ENCODE data around the gene ARIH2.

The ARIH2 gene

DNA sequence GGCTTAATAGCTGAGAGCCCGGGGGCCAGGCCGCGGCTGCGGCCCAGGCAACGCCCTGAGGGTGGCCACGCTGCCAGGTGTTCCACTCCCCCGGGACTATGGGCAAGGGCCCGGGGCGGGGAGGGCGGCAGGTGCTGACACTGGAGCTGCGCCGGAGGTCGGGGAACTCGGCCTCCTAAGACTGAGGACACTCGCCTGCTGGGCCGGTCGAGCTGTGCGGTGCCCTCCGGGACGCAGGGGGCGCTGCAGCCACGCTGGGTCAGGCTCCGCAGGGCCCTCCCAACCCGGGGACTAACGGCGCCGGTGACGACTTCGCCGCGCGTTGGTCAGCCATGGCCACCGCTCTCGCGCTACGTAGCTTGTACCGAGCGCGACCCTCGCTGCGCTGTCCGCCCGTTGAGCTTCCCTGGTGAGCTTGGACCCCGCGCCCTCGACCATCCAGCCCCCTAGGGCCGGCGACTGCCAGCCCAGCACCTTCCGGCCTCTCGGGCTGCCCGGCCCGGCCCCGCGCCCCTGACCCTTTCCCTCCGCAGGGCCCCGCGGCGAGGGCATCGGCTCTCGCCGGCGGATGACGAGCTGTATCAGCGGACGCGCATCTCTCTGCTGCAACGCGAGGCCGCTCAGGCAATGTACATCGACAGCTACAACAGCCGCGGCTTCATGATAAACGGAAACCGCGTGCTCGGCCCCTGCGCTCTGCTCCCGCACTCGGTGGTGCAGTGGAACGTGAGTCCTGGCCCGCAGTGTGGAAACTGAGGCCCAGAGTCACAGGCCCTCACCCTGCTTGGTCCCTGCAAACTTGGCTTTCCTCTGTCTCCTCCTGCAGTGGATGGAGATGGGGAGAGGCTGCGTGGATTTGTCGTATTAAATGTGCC is 103.4 kb downstream of the ARIH2 start, which contains the start of gene NDUFAF3:
Gene NDUFAF3 (plus strand): TSS at position 309 of the 875 bp plus-strand sequence. CDS start 24 bp downstream, at position 333.
- peak; percentile 96 for DNase-seq

GRCh38 chr3:49022688-49023171 is 104.1 kb downstream of the ARIH2 start:
- peak; percentile 51 for DNase-seq

DNA sequence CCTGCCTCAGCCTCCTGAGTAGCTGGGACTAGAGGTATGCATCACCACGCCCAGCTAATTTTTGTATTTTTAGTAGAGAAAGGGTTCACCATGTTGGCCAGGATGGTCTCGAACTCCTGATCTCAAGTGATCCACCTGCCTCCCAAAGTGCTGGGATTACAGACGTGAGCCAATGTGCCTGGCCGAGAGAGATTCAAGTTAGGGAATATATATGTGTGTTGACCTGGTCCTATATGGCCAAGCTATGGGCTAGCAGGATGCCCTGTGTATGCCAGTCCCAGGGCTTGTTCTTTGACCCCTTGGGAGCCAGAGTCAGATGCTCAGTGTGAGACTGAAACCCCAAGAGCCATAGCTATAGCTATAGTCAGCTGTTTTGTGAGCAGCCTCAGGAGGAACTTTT is 105.1 kb downstream of the ARIH2 start:
- no peak for DNase-seq

DNA sequence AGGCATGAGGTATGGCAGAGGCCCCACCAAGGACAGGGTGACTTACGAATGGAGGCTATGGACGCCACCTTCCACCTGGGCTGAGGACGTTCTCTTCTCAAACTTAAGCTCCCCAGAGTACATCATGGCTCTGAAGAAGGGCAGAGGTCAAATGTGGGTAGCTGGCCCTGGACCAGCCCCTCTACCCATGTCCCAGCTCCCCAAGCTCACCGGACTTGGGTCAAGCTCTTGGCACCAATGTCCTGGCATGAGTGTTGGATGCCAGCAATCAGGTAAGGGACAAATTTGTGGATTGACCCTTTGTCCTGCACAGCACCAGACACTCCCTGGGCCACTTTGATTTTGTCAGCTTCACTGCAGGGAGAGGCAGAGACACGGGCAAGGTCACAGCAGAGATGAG is 105.8 kb downstream of the ARIH2 start:
- DNase-seq: no peak

- peak; percentile 53 for DNase-seq
Measured at GRCh38 chr3:49025005-49025792, 106.6 kb downstream of the ARIH2 start.

- DNase-seq: no peak
Measured at GRCh38 chr3:49025793-49026520, 107.3 kb downstream of the ARIH2 start.

DNA sequence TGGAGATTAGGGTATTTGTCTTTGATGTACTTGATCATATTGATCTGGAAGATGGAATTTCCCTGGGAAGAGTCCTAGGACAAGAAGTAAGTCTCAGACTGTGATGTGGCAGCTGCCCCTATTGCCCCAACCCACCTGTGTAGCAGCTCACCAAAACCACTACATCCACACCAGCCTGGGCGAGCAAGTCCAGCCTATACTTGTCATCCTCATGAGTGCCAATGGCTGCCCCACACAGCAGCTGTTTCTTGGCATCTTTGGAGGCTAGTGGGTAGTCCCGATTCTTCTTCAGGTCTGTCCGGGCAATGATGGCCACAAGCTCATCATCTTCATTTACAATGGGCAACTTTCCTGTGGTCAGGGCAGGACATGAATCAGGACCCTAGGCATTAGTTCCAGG is 107.9 kb downstream of the ARIH2 start:
- DNase-seq: no peak

DNA sequence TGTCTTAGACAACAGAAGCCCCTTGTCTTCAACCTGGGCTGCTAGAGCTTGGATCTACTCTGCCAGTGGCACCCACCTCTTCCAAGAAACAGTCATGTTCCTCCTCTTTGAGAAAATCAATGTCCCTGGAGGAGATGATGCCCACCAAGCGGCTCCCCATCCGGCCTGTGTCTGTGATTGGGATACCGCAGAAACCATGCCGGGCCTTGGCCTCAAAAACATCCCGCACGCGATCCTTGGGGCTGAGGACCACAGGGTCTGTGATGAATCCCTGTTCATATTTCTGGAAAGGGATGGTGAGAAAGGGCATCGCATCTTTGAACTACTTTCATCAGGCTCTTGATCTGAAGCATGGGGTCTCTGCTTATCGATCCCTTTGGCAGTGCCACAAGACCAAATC is 109.0 kb downstream of the ARIH2 start:
- DNase-seq: no peak

DNA sequence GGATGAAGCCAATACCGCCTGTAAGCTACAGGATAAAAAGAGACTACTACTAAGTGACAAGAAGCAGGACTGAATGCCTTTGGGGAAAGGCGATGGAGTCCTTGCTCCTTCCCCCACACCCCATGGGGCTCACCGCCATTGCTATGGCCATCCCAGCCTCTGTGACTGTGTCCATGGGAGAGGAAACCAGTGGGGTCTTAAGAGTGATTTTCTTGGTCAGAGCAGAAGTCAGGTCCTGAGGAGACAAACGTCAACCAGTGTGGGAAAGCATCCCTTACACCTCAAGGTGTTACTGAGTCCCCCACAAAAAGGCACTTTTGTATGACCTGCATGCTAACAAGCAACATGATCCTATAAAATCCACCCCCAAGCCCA is 109.6 kb downstream of the ARIH2 start:
- DNase-seq: no peak

- DNase-seq: peak; percentile 97
Measured at GRCh38 chr3:49028673-49029562, 110.3 kb downstream of the ARIH2 start, which contains the start of gene IMPDH2. Gene IMPDH2, minus strand, starts transcription at chr3:49029398. Its CDS starts 48 bp downstream, at chr3:49029350.

DNA sequence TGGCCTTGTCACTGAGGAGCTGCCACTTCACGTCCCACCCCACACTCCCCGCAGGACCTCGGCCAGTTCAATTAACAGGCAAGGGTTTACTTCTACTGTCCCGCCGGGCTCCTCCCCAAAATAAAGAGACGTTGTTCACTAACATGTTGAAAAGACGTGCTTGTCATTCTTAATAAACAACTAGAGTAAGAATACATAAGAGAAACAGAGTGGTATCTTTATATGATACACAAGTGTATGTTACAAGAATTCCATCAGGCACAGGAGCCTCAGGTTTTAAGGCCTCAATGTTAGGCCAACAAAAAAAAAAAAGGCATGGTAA is 110.9 kb downstream of the ARIH2 start:
- DNase-seq: no peak

DNA sequence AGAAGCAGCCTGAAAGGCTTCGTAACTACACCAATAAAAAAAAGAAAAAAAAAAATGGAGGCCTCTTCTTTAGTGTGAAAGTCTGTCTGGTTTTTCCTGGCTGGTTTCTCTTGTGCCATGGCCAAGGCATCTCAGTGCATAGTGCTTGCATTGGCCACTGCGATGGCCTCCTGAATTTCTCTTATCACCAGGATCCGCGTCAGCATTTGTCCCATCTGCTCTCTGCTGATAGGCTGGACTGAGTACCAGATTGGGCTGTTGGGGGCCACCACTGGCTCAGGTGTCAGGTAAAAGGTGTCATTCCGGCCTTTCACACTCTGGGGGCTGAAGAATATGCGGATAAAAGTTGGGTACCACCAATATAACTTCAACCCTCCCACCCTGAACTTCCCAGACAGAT is 111.7 kb downstream of the ARIH2 start:
- DNase-seq: no peak

DNA sequence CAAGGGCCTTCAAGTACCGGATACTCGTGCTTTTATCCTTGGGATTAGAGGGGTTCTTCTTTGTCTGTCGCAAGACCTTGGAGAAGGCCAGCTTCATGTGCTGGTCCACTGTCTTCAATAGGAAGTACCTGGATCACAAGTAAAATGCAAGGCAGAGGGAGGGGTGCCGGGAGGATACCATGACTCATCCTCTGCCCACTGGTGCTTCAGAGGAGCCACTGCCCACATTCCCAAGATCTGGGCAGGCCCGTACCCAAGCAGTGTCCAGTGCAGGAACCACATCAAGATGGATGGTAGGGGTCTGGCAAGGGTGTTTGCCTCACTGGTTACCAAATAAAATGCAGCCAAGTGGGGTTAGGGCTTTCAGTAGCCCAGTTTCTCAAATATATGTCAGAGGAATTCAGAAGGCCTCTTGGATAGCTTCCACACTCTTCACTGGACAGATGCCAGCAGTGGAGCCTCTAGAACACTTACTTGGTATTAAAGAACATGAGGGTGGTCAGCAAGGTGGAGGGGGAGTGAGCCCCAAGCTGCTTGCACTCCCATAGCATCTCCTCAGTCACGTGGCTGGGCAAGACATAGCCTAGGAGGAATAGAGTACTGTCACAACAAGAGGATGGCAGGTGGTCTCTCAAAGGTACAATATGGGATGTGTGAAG is 114.1 kb downstream of the ARIH2 start:
- no peak for DNase-seq

DNA sequence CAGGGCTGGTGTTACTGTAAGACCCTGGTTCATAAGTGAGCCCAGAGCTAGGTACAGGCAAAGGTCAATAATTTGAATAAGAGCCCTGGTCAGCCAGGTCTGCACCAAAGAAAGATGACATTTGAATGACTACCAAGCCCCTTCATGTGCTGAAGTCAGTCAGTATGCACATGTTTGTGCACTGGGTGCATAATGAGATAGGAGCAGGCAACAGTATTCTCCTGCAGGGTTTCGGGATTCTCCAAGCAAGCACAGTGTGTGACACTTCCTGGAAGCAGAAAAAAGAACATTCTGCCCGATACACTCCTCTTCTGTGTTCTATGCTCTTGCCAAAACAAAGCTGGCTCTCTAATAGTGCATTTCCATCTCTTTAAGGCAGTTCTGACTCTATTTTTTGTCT is 116.0 kb downstream of the ARIH2 start:
- no peak for DNase-seq

DNA sequence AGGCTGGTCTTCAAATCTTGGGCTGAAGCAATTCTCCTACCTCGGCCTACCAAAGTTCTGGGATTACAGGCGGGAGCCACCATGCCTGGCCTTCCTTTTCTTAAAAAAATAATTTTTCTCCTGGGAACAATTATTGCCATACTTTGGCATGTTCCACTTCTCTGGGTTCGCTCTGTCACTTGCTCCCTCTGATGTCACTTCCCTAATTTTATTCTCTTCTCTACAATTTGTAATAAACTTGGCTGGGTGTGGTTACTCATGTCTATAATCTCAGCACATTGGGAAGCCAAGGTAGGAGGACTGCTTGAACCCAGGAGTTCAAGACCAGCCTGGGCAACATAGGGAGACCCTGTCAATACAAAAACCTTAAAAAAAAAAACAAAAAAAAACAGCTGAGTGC is 116.6 kb downstream of the ARIH2 start:
- no peak for DNase-seq

Data from RPMI8226 (cell line).